Endodermal cell (in vitro differentiated cells): Measurements from ENCODE around the gene TBCEL. TPM values are rescaled to one million over a fixed set of nuclear protein-coding genes. Genes with fewer than 3 reads are reported as not detected.

Source experiments
- DNase-seq: peaks from one replicate; pipeline ENCODE4 v3.0.0-alpha.2; 2017
- H3K27ac ChIP-seq: 2 replicates; pipeline ENCODE4 v1.5.1; 2013; ENCODE audit warnings: mild to moderate bottlenecking, low read depth, low read length, moderate library complexity
- H3K27me3 ChIP-seq: 2 replicates; pipeline ENCODE4 v1.6.1; 2013; ENCODE audit warnings: mild to moderate bottlenecking, low read length, moderate library complexity; ENCODE audit not compliant: insufficient read depth, control insufficient read depth, poor library complexity, severe bottlenecking
- H3K36me3 ChIP-seq: 2 replicates; pipeline ENCODE4 v1.7.0; 2013; ENCODE audit warnings: mild to moderate bottlenecking, low read length, moderate library complexity; ENCODE audit not compliant: control insufficient read depth, insufficient read depth
- H3K4me1 ChIP-seq: one replicate; pipeline ENCODE4 v1.7.0; 2013; ENCODE audit warnings: low read length; ENCODE audit not compliant: control insufficient read depth, insufficient read depth
- H3K4me3 ChIP-seq: 2 replicates; pipeline ENCODE4 v1.5.1; 2013; ENCODE audit warnings: mild to moderate bottlenecking, low read length, moderate library complexity
- H3K9ac ChIP-seq: 2 replicates; pipeline ENCODE4 v1.6.1; 2013; ENCODE audit warnings: mild to moderate bottlenecking, low read length, moderate library complexity; ENCODE audit not compliant: poor library complexity, severe bottlenecking; ENCODE audit errors: extremely low read depth
- H3K9me3 ChIP-seq: 2 replicates; pipeline ENCODE4 v1.6.1; 2013; ENCODE audit warnings: mild to moderate bottlenecking, low read length, moderate library complexity; ENCODE audit not compliant: control insufficient read depth
- H3K27ac Mint-ChIP-seq: 2 replicates; pipeline ENCODE4 v1.8.0; 2020; ENCODE audit warnings: mixed read lengths
- H3K27me3 Mint-ChIP-seq: 2 replicates; pipeline ENCODE4 v1.8.0; 2021; ENCODE audit warnings: mild to moderate bottlenecking, mixed read lengths; ENCODE audit not compliant: insufficient read depth
- H3K36me3 Mint-ChIP-seq: 2 replicates; pipeline ENCODE4 v1.8.0; 2020; ENCODE audit warnings: low read depth, mixed read lengths
- H3K4me1 Mint-ChIP-seq: 2 replicates; pipeline ENCODE4 v1.8.0; 2020; ENCODE audit warnings: mixed read lengths
- H3K4me3 Mint-ChIP-seq: 2 replicates; pipeline ENCODE4 v1.8.0; 2020; ENCODE audit warnings: mild to moderate bottlenecking, moderate library complexity, mixed read lengths
- H3K9me3 Mint-ChIP-seq: 2 replicates; pipeline ENCODE4 v1.8.0; 2020; ENCODE audit warnings: mild to moderate bottlenecking, mixed read lengths
- CTCF ChIP-seq: fragments of 200-600 bp; sonication (generic); conservative IDR thresholded peaks from 2 replicates; pipeline ENCODE4 v1.5.0; 2021; ENCODE audit warnings: antibody characterized with exemption, mild to moderate bottlenecking
- WGBS, 2 experiments: methylation state at CpG; one replicate each; pipeline versions ENCODE4 v1.1.5 to v1.1.7; 2013; ENCODE audit warnings: missing lambda C conversion rate in 2 of 2, mixed read lengths in 1 of 2; ENCODE audit not compliant: insufficient coverage in 1 of 2, insufficient read length in 1 of 2; 5-methylcytosine and 5-hydroxymethylcytosine counted together
- long read RNA-seq, 4 experiments: library from polyadenylated mRNA in 2 of 4; library from RNA in 1 of 4; library from capped mRNA in 1 of 4; stranded (forward) in 3 of 4; unstranded in 1 of 4; transcript quantifications; one replicate each; pipeline ENCODE4 v2.0.0, GENCODE V29; 2020 to 2021; ENCODE audit warnings: inconsistent platforms in 1 of 4
- polyA plus RNA-seq, 2 experiments: library from polyadenylated mRNA; stranded (reverse); fragments of 50-300 nt; gene quantifications; one replicate each; pipeline ENCODE4 v1.2.3, GENCODE V29; 2013
- total RNA-seq, 2 donors: library from RNA; stranded (reverse); fragmentation: NEBNext Ultra II Directional in 1 of 2; extraction: Animal tissue kit (Norgen Biotek cat#: 25700) in 1 of 2; gene quantifications; 2 replicates in 1 of 2; 3 replicates in 1 of 2; pipeline ENCODE4 v1.2.1, GENCODE V29; 2021

Gene TBCEL, protein sequence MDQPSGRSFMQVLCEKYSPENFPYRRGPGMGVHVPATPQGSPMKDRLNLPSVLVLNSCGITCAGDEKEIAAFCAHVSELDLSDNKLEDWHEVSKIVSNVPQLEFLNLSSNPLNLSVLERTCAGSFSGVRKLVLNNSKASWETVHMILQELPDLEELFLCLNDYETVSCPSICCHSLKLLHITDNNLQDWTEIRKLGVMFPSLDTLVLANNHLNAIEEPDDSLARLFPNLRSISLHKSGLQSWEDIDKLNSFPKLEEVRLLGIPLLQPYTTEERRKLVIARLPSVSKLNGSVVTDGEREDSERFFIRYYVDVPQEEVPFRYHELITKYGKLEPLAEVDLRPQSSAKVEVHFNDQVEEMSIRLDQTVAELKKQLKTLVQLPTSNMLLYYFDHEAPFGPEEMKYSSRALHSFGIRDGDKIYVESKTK
- 10 to 100 TPM; 23.5 to 26.1 TPM for total RNA-seq
- 9.7 TPM for polyA plus RNA-seq (2013, experiment 1 of 2)
- polyA plus RNA-seq (2013, experiment 2 of 2) = 10.4 TPM
- long read RNA-seq, experiment 1, partial matches to known transcripts = 0 of 2 reads
- long read RNA-seq, experiment 1, other reads (novel, unspliced or antisense) = 2 of 2 reads
- long read RNA-seq, experiment 2, full-length matches to known transcripts = 11 of 19 reads
- long read RNA-seq, experiment 2, partial matches to known transcripts = 2 of 19 reads
- long read RNA-seq, experiment 2, other reads (novel, unspliced or antisense) = 6 of 19 reads
- long read RNA-seq, experiment 3, full-length matches to known transcripts = 3 of 7 reads
- long read RNA-seq, experiment 3, partial matches to known transcripts = 2 of 7 reads
- long read RNA-seq, experiment 3, other reads (novel, unspliced or antisense) = 2 of 7 reads
- long read RNA-seq, experiment 4 = 0 reads

DNA sequence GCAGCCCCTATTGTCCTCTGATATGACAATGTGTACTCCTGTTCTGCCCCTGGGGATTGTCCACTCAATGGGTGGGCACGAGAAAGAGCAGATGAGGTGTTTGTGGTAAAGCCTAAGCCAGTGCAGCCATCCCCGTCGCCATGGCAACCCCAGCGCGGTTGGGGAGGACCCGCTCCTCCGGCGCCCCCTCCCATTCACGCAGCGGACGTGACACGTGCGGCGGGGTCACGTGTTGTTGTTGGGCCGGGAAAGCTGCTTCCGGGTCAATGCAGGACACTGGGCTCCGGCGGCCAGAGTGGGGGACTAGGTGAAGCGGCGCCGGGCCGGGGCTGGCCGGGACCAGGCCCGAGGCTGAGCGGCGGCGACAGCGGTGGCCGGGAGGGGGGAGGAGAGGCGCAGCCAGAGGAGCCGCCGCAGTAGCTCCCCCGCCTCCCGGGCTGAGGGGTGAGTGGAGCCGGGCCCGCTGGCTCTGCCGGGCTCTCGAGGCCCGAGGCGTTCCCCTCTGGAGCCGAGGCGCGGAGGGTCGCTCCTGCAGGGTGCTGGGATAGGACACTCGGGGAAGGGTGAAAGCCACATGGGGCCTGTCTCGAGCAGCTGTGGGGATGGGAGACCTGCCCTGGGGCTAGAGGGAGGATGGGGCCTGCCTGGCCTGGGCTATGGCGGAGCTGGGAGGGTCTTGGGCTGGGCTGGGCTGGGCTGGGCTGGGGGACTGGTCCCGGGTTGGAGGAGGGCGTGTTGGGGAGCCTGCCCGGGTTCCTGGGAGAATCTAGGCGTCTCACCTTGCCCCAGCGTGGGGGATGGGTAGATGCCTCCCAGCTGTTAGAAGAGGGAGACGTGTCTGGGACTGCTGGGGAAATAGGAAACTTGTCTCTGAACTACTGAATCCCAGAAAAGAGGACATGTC lies at the start of gene TBCEL:
Gene TBCEL, plus strand, starts transcription at position 255 of the 904 bp plus-strand sequence. CDS start 21,589 bp downstream, outside the sequence.
- peak; percentile 98 for DNase-seq
- Histone ChIP-seq H3K4me1 (no peaks in the 10 kb centered on the region), H3K4me3 (peak within 1 kb of the TSS; percentile 88), H3K27ac (peak within 1 kb of the TSS; percentile 72), H3K27me3 (no peaks in the 10 kb centered on the region), H3K9ac (peak within 1 kb of the TSS; percentile 63), H3K9me3 (no peaks in the 10 kb centered on the region), H3K36me3 (no peaks in the 10 kb centered on the region)
- Mint-ChIP-seq H3K4me1 (peaks cover 15% of the 10 kb centered on the region), H3K36me3 (no peaks in the 10 kb centered on the region), H3K9me3 (peaks cover 6% of the 10 kb centered on the region), H3K4me3 (peak within 1 kb of the TSS; percentile 75), H3K27ac (peak within 1 kb of the TSS; percentile 71), H3K27me3 (no peaks in the 10 kb centered on the region)
- 0 to 1% methylated on average over 8 to 54 of the region's 54 CpGs for WGBS, 2 experiments
- TF ChIP-seq CTCF = no peak

GRCh38 chr11:120974466-120974865 lies 49.4 kb upstream of the TBCEL start:
- no peaks in the 10 kb centered on the region for H3K27me3 Mint-ChIP-seq
- no peak overlapping the region for H3K4me3 Mint-ChIP-seq
- no peaks in the 10 kb centered on the region for H3K9me3 Mint-ChIP-seq
- Histone ChIP-seq H3K9ac (no peak overlapping the region), H3K4me1 (no peaks in the 10 kb centered on the region), H3K9me3 (no peaks in the 10 kb centered on the region), H3K27ac (no peak overlapping the region), H3K36me3 (no peaks in the 10 kb centered on the region), H3K27me3 (no peaks in the 10 kb centered on the region), H3K4me3 (no peak overlapping the region)
- peak overlapping the region; percentile 72 for H3K27ac Mint-ChIP-seq
- no peak for TF ChIP-seq CTCF
- peaks cover 16% of the 10 kb centered on the region for H3K4me1 Mint-ChIP-seq
- WGBS, 2 experiments = 83 to 88% methylated on average over 6 to 9 of the region's 9 CpGs
- no peak for DNase-seq
- H3K36me3 Mint-ChIP-seq = no peaks in the 10 kb centered on the region

DNA sequence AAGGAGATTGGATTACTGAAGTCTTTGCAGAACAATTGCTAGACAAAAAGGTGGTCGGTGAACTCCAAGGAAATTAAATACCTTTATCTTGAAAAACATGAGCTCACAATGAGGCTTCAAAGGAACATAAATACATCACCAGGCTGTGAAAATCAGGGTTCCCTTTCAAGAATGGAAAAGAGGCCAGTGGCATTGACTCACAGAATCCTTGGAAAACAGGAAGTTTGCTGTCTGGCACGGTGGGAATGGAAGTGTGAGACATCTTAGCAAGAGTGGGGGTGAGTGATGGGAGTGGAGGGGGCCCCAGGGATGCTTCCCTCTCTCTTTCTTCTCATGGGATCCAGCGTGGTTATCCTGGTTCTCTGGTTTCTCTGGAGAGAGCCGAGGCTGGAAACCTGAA lies 48.9 kb upstream of the TBCEL start:
- no peak overlapping the region for H3K27ac ChIP-seq
- DNase-seq = peak; percentile 75
- no peak overlapping the region for H3K4me3 ChIP-seq
- Mint-ChIP-seq H3K4me3 (no peak overlapping the region), H3K36me3 (no peaks in the 10 kb centered on the region), H3K9me3 (no peaks in the 10 kb centered on the region), H3K27ac (peak overlapping the region; percentile 72), H3K27me3 (no peaks in the 10 kb centered on the region), H3K4me1 (peaks cover 16% of the 10 kb centered on the region)
- no peak for TF ChIP-seq CTCF
- H3K36me3 ChIP-seq = no peaks in the 10 kb centered on the region
- WGBS, 2 experiments = 20 to 47% methylated on average over 1 to 4 of the region's 4 CpGs
- H3K27me3 ChIP-seq = no peaks in the 10 kb centered on the region
- H3K9ac ChIP-seq = no peak overlapping the region
- H3K4me1 ChIP-seq = no peaks in the 10 kb centered on the region
- no peaks in the 10 kb centered on the region for H3K9me3 ChIP-seq
